ENCODE data around the gene SNX9. TPM values are rescaled to one million over a fixed set of nuclear protein-coding genes. Genes with fewer than 3 reads are reported as not detected.
A peak's percentile ranks its signal among the peaks of the same experiment; 100 is the strongest.

The SNX9 gene
- total RNA-seq, 4 donors from 2014 or later, result 13.7 to 57.2 (median 50.7) TPM

DNA sequence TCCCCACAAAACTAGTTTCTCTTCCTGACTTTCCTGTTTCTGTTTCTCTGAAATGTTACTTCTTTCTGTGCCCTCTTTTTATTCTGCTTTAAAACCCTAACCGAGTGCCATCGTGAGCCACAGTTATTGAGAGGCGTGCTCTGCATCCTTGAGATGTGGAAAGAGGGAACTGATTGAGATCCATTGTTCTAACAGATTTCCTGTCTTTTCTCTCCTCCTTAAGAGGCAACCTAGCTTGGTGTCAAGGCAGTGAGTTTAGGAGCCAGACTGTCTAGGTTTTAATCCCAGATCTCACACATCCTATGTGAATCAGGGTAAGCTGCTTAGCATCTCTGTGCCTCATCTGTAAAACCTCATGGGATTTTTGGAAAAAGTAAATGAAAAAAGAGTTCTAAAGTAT is 57.5 kb downstream of the SNX9 start:
- intact Hi-C loops (cut with DNase I; ENCODE audit: low total_unique reads) (no loop called here), in situ Hi-C loops (cut with MboI; ENCODE audit: low pct_ligation_motif_present in 1 of 4, low pct_unique_long_range_greater_than_20kb in 1 of 4, low sequenced_read_pairs in 3 of 4) (no loop called here)
- 88 to 90% methylated on average over 3 of the region's 3 CpGs for WGBS, 2 donors (ENCODE audit: low coverage in 1 of 2)
- Histone ChIP-seq H3K27me3 (no peaks in the 10 kb centered on the region), H3K9me3 (no peaks in the 10 kb centered on the region), H3K36me3 (peaks cover 0 to 34% (median 6%) of the 10 kb centered on the region in 4 donors), H3K4me1 (peaks cover 0 to 3% (median 0%) of the 10 kb centered on the region in 4 donors), H3K27ac (no peak overlapping the region), H3K4me3 (no peak overlapping the region)
- DNase-seq, result no peak
- TF ChIP-seq, protein P1, sequence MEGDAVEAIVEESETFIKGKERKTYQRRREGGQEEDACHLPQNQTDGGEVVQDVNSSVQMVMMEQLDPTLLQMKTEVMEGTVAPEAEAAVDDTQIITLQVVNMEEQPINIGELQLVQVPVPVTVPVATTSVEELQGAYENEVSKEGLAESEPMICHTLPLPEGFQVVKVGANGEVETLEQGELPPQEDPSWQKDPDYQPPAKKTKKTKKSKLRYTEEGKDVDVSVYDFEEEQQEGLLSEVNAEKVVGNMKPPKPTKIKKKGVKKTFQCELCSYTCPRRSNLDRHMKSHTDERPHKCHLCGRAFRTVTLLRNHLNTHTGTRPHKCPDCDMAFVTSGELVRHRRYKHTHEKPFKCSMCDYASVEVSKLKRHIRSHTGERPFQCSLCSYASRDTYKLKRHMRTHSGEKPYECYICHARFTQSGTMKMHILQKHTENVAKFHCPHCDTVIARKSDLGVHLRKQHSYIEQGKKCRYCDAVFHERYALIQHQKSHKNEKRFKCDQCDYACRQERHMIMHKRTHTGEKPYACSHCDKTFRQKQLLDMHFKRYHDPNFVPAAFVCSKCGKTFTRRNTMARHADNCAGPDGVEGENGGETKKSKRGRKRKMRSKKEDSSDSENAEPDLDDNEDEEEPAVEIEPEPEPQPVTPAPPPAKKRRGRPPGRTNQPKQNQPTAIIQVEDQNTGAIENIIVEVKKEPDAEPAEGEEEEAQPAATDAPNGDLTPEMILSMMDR (IDR thresholded peaks at IDR 0.05), result no peak
- TF ChIP-seq POLR2AphosphoS5 (IDR thresholded peaks at IDR 0.05) (no peak), EP300 (IDR thresholded peaks at IDR 0.05; ENCODE audit: low read depth) (no peak), POLR2A (IDR thresholded peaks at IDR 0.05) (no peak)

DNA sequence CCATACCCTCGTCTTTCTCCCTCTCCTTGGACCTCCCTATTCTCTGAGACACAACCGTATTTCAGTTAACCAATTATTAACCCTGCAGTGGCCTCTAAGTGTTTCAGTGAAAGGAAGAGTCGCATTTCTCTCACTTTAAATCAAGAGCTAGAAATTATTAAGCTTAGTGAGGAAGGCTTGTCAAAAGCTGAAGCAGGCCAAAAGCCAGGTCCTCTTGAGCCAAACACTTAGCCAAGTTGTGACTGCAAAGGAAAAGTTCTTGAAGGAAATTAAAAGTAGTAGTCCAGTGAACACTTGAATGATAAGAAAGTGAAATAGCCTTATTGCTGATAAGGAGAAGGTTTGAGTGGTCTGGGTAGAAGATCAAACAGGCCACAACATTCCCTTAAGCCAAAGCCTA is 58.3 kb downstream of the SNX9 start:
- TF ChIP-seq POLR2A (IDR thresholded peaks at IDR 0.05) (no peak), EP300 (IDR thresholded peaks at IDR 0.05; ENCODE audit: low read depth) (no peak), POLR2AphosphoS5 (IDR thresholded peaks at IDR 0.05) (no peak)
- TF ChIP-seq, protein P1 (IDR thresholded peaks at IDR 0.05), result no peak
- DNase-seq, result no peak
- WGBS, 2 donors (ENCODE audit: low coverage in 1 of 2), result 73 to 81% methylated on average over 2 to 3 of the region's 3 CpGs
- no peak overlapping the region for H3K4me3 ChIP-seq
- intact Hi-C loops (cut with DNase I; ENCODE audit: low total_unique reads) (no loop called here), in situ Hi-C loops (cut with MboI; ENCODE audit: low pct_ligation_motif_present in 1 of 4, low pct_unique_long_range_greater_than_20kb in 1 of 4, low sequenced_read_pairs in 3 of 4) (no loop called here)
- no peak overlapping the region for H3K27ac ChIP-seq
- no peaks in the 10 kb centered on the region for H3K27me3 ChIP-seq
- H3K4me1 ChIP-seq, result peaks cover 0 to 3% (median 0%) of the 10 kb centered on the region in 4 donors
- peaks cover 0 to 29% (median 2%) of the 10 kb centered on the region in 4 donors for H3K36me3 ChIP-seq
- H3K9me3 ChIP-seq, result no peaks in the 10 kb centered on the region

DNA sequence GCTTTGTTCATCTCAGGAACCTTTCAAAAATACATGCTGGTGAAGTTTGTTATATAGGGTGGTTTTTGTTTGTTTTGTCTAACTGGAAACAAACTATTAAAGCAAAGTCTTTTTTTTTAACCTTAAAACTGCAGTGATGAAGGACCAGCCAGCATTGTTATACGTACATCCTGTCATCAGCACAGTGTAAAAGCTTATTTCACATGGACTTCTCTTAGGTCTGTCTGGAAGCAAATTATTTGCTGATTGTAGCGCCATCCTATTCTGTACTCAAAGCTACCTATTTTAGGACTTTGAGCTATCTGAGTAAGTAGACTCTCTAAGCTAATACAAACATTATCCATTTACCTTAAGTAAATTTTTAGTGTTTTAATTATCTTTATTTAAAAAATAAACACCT is 61.7 kb downstream of the SNX9 start:
- DNase-seq, result no peak
- intact Hi-C loops (cut with DNase I; ENCODE audit: low total_unique reads) (no loop called here), in situ Hi-C loops (cut with MboI; ENCODE audit: low pct_ligation_motif_present in 1 of 4, low pct_unique_long_range_greater_than_20kb in 1 of 4, low sequenced_read_pairs in 3 of 4) (no loop called here)
- WGBS, 2 donors (ENCODE audit: low coverage in 1 of 2), result 82 to 85% methylated on average over 2 of the region's 2 CpGs
- H3K27ac ChIP-seq, result peak overlapping the region in 1 of 4 donors; percentile 3
- TF ChIP-seq, protein P1 (IDR thresholded peaks at IDR 0.05), result no peak
- TF ChIP-seq POLR2AphosphoS5 (IDR thresholded peaks at IDR 0.05), result no peak
- TF ChIP-seq POLR2A (IDR thresholded peaks at IDR 0.05), result no peak
- TF ChIP-seq EP300 (IDR thresholded peaks at IDR 0.05; ENCODE audit: low read depth), result no peak
- H3K4me1 ChIP-seq, result peaks cover 0 to 3% (median 0%) of the 10 kb centered on the region in 4 donors
- H3K9me3 ChIP-seq, result no peaks in the 10 kb centered on the region
- no peak overlapping the region for H3K4me3 ChIP-seq
- no peaks in the 10 kb centered on the region for H3K27me3 ChIP-seq
- peaks cover 0 to 14% (median 3%) of the 10 kb centered on the region in 4 donors for H3K36me3 ChIP-seq

DNA sequence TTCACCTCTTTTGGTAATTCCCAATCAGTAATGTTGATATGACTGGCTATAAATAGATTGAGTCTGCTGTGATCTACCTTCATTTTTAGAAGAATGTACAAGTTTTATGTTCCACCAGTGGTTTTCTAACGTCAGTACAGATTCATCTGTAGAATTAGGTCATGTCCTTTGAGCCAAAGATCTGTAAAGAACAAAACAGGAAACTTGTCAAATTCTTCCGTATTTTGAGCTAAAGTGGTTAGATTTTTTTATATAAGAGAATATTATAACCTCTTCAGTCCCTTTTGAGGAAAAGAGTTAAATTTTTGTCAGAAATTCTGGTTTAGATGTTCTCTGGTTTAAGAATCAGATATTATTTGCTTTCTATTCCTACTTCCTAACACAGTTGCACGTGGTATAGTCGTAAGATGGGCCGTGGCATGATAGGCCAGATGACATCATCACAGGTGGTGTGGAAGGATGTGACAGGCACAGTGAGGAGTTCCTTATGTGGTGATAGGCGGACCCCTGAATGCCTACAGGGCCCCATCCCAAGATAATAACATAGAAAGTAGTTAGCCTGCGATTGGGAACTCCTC is 62.3 kb downstream of the SNX9 start:
- Histone ChIP-seq H3K27me3 (no peaks in the 10 kb centered on the region), H3K4me1 (peaks cover 0 to 3% (median 0%) of the 10 kb centered on the region in 4 donors), H3K27ac (peak overlapping the region in 1 of 4 donors; percentile 1), H3K4me3 (no peak overlapping the region), H3K9me3 (no peaks in the 10 kb centered on the region), H3K36me3 (peaks cover 0 to 11% (median 3%) of the 10 kb centered on the region in 4 donors)
- no peak for TF ChIP-seq EP300 (IDR thresholded peaks at IDR 0.05; ENCODE audit: low read depth)
- no peak for TF ChIP-seq POLR2A (IDR thresholded peaks at IDR 0.05)
- TF ChIP-seq, protein P1 (IDR thresholded peaks at IDR 0.05), result no peak
- no peak for TF ChIP-seq POLR2AphosphoS5 (IDR thresholded peaks at IDR 0.05)
- 74 to 81% methylated on average over 7 of the region's 7 CpGs for WGBS, 2 donors (ENCODE audit: low coverage in 1 of 2)
- in situ Hi-C loops (cut with MboI; ENCODE audit: low pct_ligation_motif_present in 1 of 4, low pct_unique_long_range_greater_than_20kb in 1 of 4, low sequenced_read_pairs in 3 of 4) (no loop called here), intact Hi-C loops (cut with DNase I; ENCODE audit: low total_unique reads) (no loop called here)
- DNase-seq, result no peak

Measured in transverse colon (tissue), 4 donors.